Muscle of back (tissue), 11 donors: ENCODE data around the gene IGF2R. TPM values are rescaled to one million over a fixed set of nuclear protein-coding genes. Genes with fewer than 3 reads are reported as not detected.

Source experiments
- DNase-seq, 3 donors: peaks; one replicate each; pipeline versions ENCODE4 v3.0.0 to v3.0.0-alpha.2; 2013
- polyA plus RNA-seq, 10 donors: library from polyadenylated mRNA; unstranded; fragments of 120-200 nt; gene quantifications; one replicate each; pipeline ENCODE4 v1.2.1, GENCODE V29; 2013; ENCODE audit not compliant: insufficient read length in 10 of 10

The IGF2R gene
- polyA plus RNA-seq, 10 donors: 114 to 143 (median 129) TPM

- DNase-seq: no peak
Measured at GRCh38 chr6:160040527-160041264, 71.8 kb downstream of the IGF2R start.

- DNase-seq: peak; percentile 44 to 46 (median 44)
Measured at GRCh38 chr6:160041608-160042007, 72.7 kb downstream of the IGF2R start.

- DNase-seq: no peak
Measured at GRCh38 chr6:160042014-160042773, 73.3 kb downstream of the IGF2R start.

GRCh38 chr6:160042788-160043301 is 74.0 kb downstream of the IGF2R start:
- no peak for DNase-seq

- no peak for DNase-seq
Measured at GRCh38 chr6:160043784-160044183, 74.9 kb downstream of the IGF2R start.

GRCh38 chr6:160044687-160045086 is 75.8 kb downstream of the IGF2R start:
- peak in 1 of 3 donors; percentile 46 for DNase-seq

GRCh38 chr6:160048471-160048870 is 79.6 kb downstream of the IGF2R start:
- peak in 2 of 3 donors; percentile 25 to 34 for DNase-seq

- DNase-seq: no peak
Measured at GRCh38 chr6:160049346-160049745, 80.5 kb downstream of the IGF2R start.

GRCh38 chr6:160050022-160050421 is 81.1 kb downstream of the IGF2R start:
- no peak for DNase-seq

- DNase-seq: no peak
Measured at GRCh38 chr6:160051390-160051789, 82.5 kb downstream of the IGF2R start.

GRCh38 chr6:160054271-160054670 is 85.4 kb downstream of the IGF2R start:
- no peak for DNase-seq

GRCh38 chr6:160054913-160055312 is 86.0 kb downstream of the IGF2R start:
- no peak for DNase-seq

- no peak for DNase-seq
Measured at GRCh38 chr6:160055378-160055777, 86.5 kb downstream of the IGF2R start.

GRCh38 chr6:160055813-160056212 is 86.9 kb downstream of the IGF2R start:
- DNase-seq: no peak

- no peak for DNase-seq
Measured at GRCh38 chr6:160057080-160057479, 88.2 kb downstream of the IGF2R start.

- no peak for DNase-seq
Measured at GRCh38 chr6:160058603-160059215, 89.8 kb downstream of the IGF2R start.

GRCh38 chr6:160060221-160060620 is 91.3 kb downstream of the IGF2R start:
- no peak for DNase-seq

- DNase-seq: no peak
Measured at GRCh38 chr6:160060920-160061447, 92.1 kb downstream of the IGF2R start.

- no peak for DNase-seq
Measured at GRCh38 chr6:160063771-160064413, 95.0 kb downstream of the IGF2R start.

GRCh38 chr6:160065200-160065599 is 96.3 kb downstream of the IGF2R start:
- no peak for DNase-seq

- no peak for DNase-seq
Measured at GRCh38 chr6:160067564-160067963, 98.7 kb downstream of the IGF2R start.

- DNase-seq: no peak
Measured at GRCh38 chr6:160068346-160068745, 99.5 kb downstream of the IGF2R start.
